Colonic mucosa (tissue), 4 donors: ENCODE data around the gene PPM1M. TPM values are rescaled to one million over a fixed set of nuclear protein-coding genes. Genes with fewer than 3 reads are reported as not detected.

Experiments
- DNase-seq: peaks from one replicate; pipeline ENCODE4 v3.0.0-alpha.2; 2020
- H3K27ac ChIP-seq: fragments of 200-600 bp; one replicate; pipeline ENCODE4 v1.8.0; 2021
- H3K27me3 ChIP-seq: fragments of 200-600 bp; one replicate; pipeline ENCODE4 v1.8.0; 2021
- H3K36me3 ChIP-seq: fragments of 200-600 bp; one replicate; pipeline ENCODE4 v1.8.0; 2021
- H3K4me1 ChIP-seq: fragments of 200-600 bp; one replicate; pipeline ENCODE4 v1.8.0; 2021; ENCODE audit warnings: mild to moderate bottlenecking
- H3K4me3 ChIP-seq: fragments of 200-600 bp; one replicate; pipeline ENCODE4 v1.8.0; 2021
- H3K9ac ChIP-seq, 2 donors: one replicate each; pipeline ENCODE4 v1.7.0; 2013; ENCODE audit warnings: control low read depth in 2 of 2, low read depth in 2 of 2, low read length in 2 of 2
- H3K9me3 ChIP-seq: fragments of 200-600 bp; one replicate; pipeline ENCODE4 v1.8.0; 2021
- CTCF ChIP-seq: fragments of 200-600 bp; IDR thresholded peaks from one replicate; pipeline ENCODE4 v1.8.0; 2022; ENCODE audit warnings: antibody characterized with exemption, mild to moderate bottlenecking
- intact Hi-C: fragments of 100-400 bp; cut with DNase I; formaldehyde crosslinking; loops from one replicate; pipeline ENCODE4 v1.14.1; 2022
- total RNA-seq, 2 donors: library from RNA; stranded (reverse); fragmentation: NEBNext Ultra II Directional in 1 of 2; extraction: Animal tissue kit (Norgen Biotek cat#: 25700) in 1 of 2; gene quantifications; one replicate each; pipeline ENCODE4 v1.2.1, GENCODE V29; 2021
- donor health status: healthy.
- donor health status: DM: no; HTN: no; CAD: no.
- donor health status: DM: no; HTN: no; CAD: no.

PPM1M gene
- total RNA-seq, 2 donors from 2014 or later = 5.4 to 8.1 TPM

GRCh38 chr3:52237006-52237656 is 8.4 kb upstream of the PPM1M start:
- intact Hi-C loops = loop anchor here (5.0 kb wide), 1 partner anchor 35 kb away; no protein-coding TSS in a partner anchor
- Histone ChIP-seq H3K9me3 (no peaks in the 10 kb centered on the region), H3K36me3 (no peaks in the 10 kb centered on the region), H3K27me3 (no peaks in the 10 kb centered on the region), H3K4me3 (peak overlapping the region; percentile 95), H3K4me1 (peaks cover 11% of the 10 kb centered on the region), H3K27ac (peak overlapping the region; percentile 91), H3K9ac (peak overlapping the region; percentile 26 to 90)
- no peak for DNase-seq
- TF ChIP-seq CTCF = no peak

- Histone ChIP-seq H3K9ac (peak overlapping the region; percentile 26 to 90), H3K9me3 (no peaks in the 10 kb centered on the region), H3K27me3 (no peaks in the 10 kb centered on the region), H3K4me3 (peak overlapping the region; percentile 95), H3K4me1 (peaks cover 11% of the 10 kb centered on the region), H3K36me3 (no peaks in the 10 kb centered on the region), H3K27ac (peak overlapping the region; percentile 91)
- peak; percentile 65 for DNase-seq
- intact Hi-C loops = loop anchor here (5.0 kb wide), 1 partner anchor 35 kb away; no protein-coding TSS in a partner anchor
- TF ChIP-seq CTCF = no peak
Observed at GRCh38 chr3:52237657-52238172, 7.8 kb upstream of the PPM1M start.

GRCh38 chr3:52238193-52238760 is 7.3 kb upstream of the PPM1M start:
- DNase-seq = no peak
- intact Hi-C loops = loop anchor here (5.0 kb wide), 1 partner anchor 34 kb away; no protein-coding TSS in a partner anchor

GRCh38 chr3:52238761-52239701 is 6.5 kb upstream of the PPM1M start, which contains the start of gene TWF2:
Gene TWF2, minus strand, starts transcription at chr3:52239158. Its CDS starts 142 bp downstream, at chr3:52239016.
- H3K9ac ChIP-seq = peak within 1 kb of the TSS; percentile 90 to 97
- intact Hi-C loops = loop anchor here (5.0 kb wide), 1 partner anchor 33 kb away; no protein-coding TSS in a partner anchor
- H3K36me3 ChIP-seq = no peaks in the 10 kb centered on the region
- H3K4me3 ChIP-seq = peak within 1 kb of the TSS; percentile 95
- H3K27ac ChIP-seq = peak within 1 kb of the TSS; percentile 91
- peak; percentile 84 for DNase-seq
- no peaks in the 10 kb centered on the region for H3K9me3 ChIP-seq
- H3K4me1 ChIP-seq = peaks cover 11% of the 10 kb centered on the region
- H3K27me3 ChIP-seq = no peaks in the 10 kb centered on the region
- TF ChIP-seq CTCF = peak; percentile 47

More at GRCh38 chr3:52238193-52238760, 7.3 kb upstream of the PPM1M start:
- H3K9ac ChIP-seq = peak overlapping the region; percentile 90 to 97
- H3K36me3 ChIP-seq = no peaks in the 10 kb centered on the region
- H3K4me3 ChIP-seq = peak overlapping the region; percentile 95
- TF ChIP-seq CTCF = no peak
- no peaks in the 10 kb centered on the region for H3K27me3 ChIP-seq
- peaks cover 11% of the 10 kb centered on the region for H3K4me1 ChIP-seq
- H3K9me3 ChIP-seq = no peaks in the 10 kb centered on the region
- H3K27ac ChIP-seq = peak overlapping the region; percentile 91
